Hepatocyte (in vitro differentiated cells): Measurements from ENCODE around the gene TNNI3.

Experiments used
- CTCF ChIP-seq: fragments of 200-600 bp; sonication (generic); IDR thresholded peaks from 2 replicates; pipeline ENCODE4 v1.5.1; 2016; ENCODE audit warnings: antibody characterized with exemption, mild to moderate bottlenecking; ENCODE audit not compliant: poor library complexity
- EZH2 ChIP-seq: fragments of 200-600 bp; sonication (generic); IDR thresholded peaks from 2 replicates; pipeline ENCODE4 v1.6.1; 2016; ENCODE audit warnings: antibody characterized with exemption, mild to moderate bottlenecking, borderline replicate concordance
- EZH2phosphoT487 ChIP-seq: fragments of 200-600 bp; sonication (generic); IDR thresholded peaks from one replicate; pipeline ENCODE4 v1.6.1; 2018; ENCODE audit warnings: antibody characterized with exemption, mild to moderate bottlenecking, low read depth, moderate library complexity; ENCODE audit not compliant: unreplicated experiment, severe bottlenecking

- TF ChIP-seq CTCF (no peak), EZH2phosphoT487 (no peak), EZH2 (no peak)
Observed at GRCh38 chr19:55133639-55134444, 23.7 kb downstream of the TNNI3 start.
